ENCODE measurements around the gene GPX6. TPM values are rescaled to one million over a fixed set of nuclear protein-coding genes. Genes with fewer than 3 reads are reported as not detected.
"Not testable (repeated sequence)": the region's sequence is repeated elsewhere in the genome, so short reads cannot be mapped to it uniquely, and the experiment has no call there.

GPX6 gene
- polyA plus RNA-seq (2014; cell fraction: cytosol; rRNA removed), result not detected in 2 replicates
- polyA plus RNA-seq (2014; cell fraction: nucleus; rRNA removed), result not detected in 2 replicates

- DNase-seq (ENCODE audit: low spot score), result no peak
These were observed at the start of gene GPX6 for GRCh38 chr6:28515676-28516075. Gene GPX6 (minus strand): TSS chr6:28515793. CDS start chr6:28515743, 50 bp downstream.

- DNase-seq (ENCODE audit: low spot score), result no peak
These were observed 48.0 kb upstream of the GPX6 start for GRCh38 chr6:28563430-28564095.

- no peak for DNase-seq (ENCODE audit: low spot score)
These were observed 43.0 kb upstream of the GPX6 start for GRCh38 chr6:28558629-28559028.

- DNase-seq (ENCODE audit: low spot score), result no peak
These were observed 39.5 kb upstream of the GPX6 start for GRCh38 chr6:28555136-28555535.

- DNase-seq (ENCODE audit: low spot score), result no peak
These were observed 38.6 kb upstream of the GPX6 start for GRCh38 chr6:28553986-28554881.

GRCh38 chr6:28553384-28553985, 37.9 kb upstream of the GPX6 start:
- no peak for DNase-seq (ENCODE audit: low spot score)

GRCh38 chr6:28551891-28552666, 36.5 kb upstream of the GPX6 start:
- DNase-seq (ENCODE audit: low spot score), result no peak

- DNase-seq (ENCODE audit: low spot score), result not testable (repeated sequence)
These were observed 31.4 kb upstream of the GPX6 start for GRCh38 chr6:28547003-28547402.

- DNase-seq (ENCODE audit: low spot score), result no peak
These were observed 30.4 kb upstream of the GPX6 start for GRCh38 chr6:28545955-28546354.

- peak; percentile 44 for DNase-seq (ENCODE audit: low spot score)
These were observed 28.3 kb upstream of the GPX6 start for GRCh38 chr6:28543651-28544610.

- peak; percentile 76 for DNase-seq (ENCODE audit: low spot score)
These were observed 27.1 kb upstream of the GPX6 start for GRCh38 chr6:28542440-28543296.

- no peak for DNase-seq (ENCODE audit: low spot score)
These were observed 26.4 kb upstream of the GPX6 start for GRCh38 chr6:28541996-28542395.

- peak; percentile 52 for DNase-seq (ENCODE audit: low spot score)
These were observed 22.0 kb upstream of the GPX6 start for GRCh38 chr6:28537509-28538140.

GRCh38 chr6:28537065-28537464, 21.5 kb upstream of the GPX6 start:
- peak; percentile 47 for DNase-seq (ENCODE audit: low spot score)

GRCh38 chr6:28534875-28535274, 19.3 kb upstream of the GPX6 start:
- no peak for DNase-seq (ENCODE audit: low spot score)

GRCh38 chr6:28534306-28534705, 18.7 kb upstream of the GPX6 start:
- DNase-seq (ENCODE audit: low spot score), result no peak

GRCh38 chr6:28531479-28532128, 16.0 kb upstream of the GPX6 start:
- no peak for DNase-seq (ENCODE audit: low spot score)

GRCh38 chr6:28530777-28531176, 15.2 kb upstream of the GPX6 start:
- DNase-seq (ENCODE audit: low spot score), result no peak

Measured in SK-N-DZ (cell line).